ENCODE measurements around the gene GRIK1.

The GRIK1 gene

DNA sequence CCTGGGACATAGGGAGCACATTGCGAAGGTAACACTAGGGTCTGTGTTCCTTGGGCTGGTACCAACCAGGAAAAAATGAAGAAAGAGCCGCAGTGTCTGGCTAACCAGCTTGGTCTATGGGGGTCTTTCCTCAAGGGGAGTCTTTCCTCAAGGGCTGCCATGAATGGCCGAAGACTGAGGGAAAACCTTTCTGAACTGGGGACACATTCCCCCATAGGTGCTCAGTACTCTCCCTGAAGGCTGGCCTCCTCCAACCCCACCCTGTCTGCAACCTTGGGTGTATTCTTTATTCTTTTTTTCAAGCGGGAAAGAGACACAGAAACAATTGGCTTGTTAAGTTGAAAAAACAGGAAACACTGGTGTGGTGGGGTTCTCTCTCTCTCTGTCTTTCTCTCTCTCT lies 440.6 kb downstream of the GRIK1 start:
- no peak for DNase-seq (ENCODE audit: extremely low read depth in 1 of 2, low read depth in 1 of 2)

DNA sequence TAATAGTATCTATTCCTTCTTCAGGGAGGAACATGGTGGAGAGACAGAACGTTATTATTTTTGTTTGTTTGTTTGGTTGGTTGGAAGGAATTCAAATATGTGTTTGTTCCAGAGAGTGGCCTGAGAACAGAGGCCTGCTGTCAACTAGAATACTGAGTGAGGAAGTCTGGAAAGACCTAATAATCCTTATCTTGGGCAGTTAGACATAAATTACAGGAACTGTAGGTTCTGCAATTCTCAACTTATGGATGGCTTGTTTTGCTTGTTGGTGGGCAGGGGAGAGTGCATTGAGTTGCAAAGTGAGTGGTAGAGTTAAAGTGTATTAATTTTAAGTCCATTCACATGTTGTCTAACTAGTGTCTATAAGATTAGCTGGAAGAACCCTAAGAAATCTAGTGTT lies 443.5 kb downstream of the GRIK1 start:
- no peak for DNase-seq (ENCODE audit: extremely low read depth in 1 of 2, low read depth in 1 of 2)

DNA sequence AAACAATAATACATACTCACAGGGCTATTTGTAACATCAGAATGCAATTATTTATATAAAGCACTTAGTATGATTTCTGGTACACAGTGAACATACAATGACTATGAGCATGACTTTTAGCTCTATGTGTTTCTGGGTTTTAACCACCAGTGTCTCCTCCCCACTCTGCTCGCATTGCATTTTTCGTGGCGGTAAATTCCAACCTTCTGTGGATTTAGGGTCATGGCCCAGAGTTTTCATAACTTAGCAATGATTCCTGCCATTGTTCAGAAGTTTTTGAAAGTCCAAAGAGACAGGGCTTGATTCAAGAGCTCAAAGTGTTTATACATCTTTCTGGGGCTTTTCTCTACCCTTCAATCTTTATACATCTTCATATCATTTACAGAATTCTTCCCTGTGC lies 449.8 kb downstream of the GRIK1 start:
- DNase-seq (ENCODE audit: extremely low read depth in 1 of 2, low read depth in 1 of 2): no peak

DNA sequence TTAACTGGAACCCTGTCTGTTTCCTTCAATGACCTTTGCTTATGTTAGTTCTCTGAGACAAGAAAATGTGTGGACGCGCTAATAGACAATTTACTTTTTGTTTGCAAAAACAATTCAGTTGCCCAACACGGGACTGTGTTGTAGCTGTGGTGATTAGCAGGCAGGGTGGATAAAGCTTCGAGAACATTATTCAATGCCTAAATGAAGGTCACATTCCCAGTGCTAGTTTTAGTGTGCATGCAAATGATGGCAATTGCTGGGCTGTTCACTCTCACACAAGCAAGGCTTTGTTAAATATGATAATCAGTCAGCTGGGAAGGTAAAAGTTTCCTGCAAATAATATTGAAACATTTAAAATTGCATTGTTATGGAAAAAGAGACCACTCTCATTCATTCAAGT lies 452.6 kb downstream of the GRIK1 start:
- DNase-seq (ENCODE audit: extremely low read depth in 1 of 2, low read depth in 1 of 2): no peak

Measured in stimulated activated CD8-positive, alpha-beta memory T cell treated with anti-CD3 and anti-CD28 coated beads, Interleukin-7, amount 100 ng/mL, for 48 hours (primary cell).